Neural progenitor cell (in vitro differentiated cells): Measurements from ENCODE around the gene TTC12. TPM values are rescaled to one million over a fixed set of nuclear protein-coding genes. Genes with fewer than 3 reads are reported as not detected.
A peak's percentile ranks its signal among the peaks of the same experiment; 100 is the strongest.

Experiments used
- DNase-seq: peaks from one replicate; pipeline ENCODE4 v3.0.0-alpha.2; 2016; ENCODE audit warnings: low spot score
- H2AFZ ChIP-seq: fragments of 200-600 bp; sonication (generic); replicated peaks from 2 replicates; pipeline ENCODE4 v1.6.1; 2016; ENCODE audit warnings: antibody characterized with exemption
- H3F3A ChIP-seq: fragments of 200-600 bp; sonication (generic); 2 replicates; pipeline ENCODE4 v1.6.1; 2016; ENCODE audit warnings: antibody characterized with exemption, low read depth
- H3K27ac ChIP-seq: fragments of 200-600 bp; sonication (generic); 2 replicates; pipeline ENCODE4 v1.5.1; 2016; ENCODE audit warnings: mild to moderate bottlenecking
- H3K27me3 ChIP-seq: fragments of 200-600 bp; sonication (generic); 2 replicates; pipeline ENCODE4 v1.6.1; 2016; ENCODE audit warnings: mild to moderate bottlenecking, moderate library complexity
- H3K36me3 ChIP-seq: fragments of 200-600 bp; sonication (generic); 2 replicates; pipeline ENCODE4 v1.5.1; 2016
- H3K4me1 ChIP-seq: fragments of 200-600 bp; sonication (generic); 2 replicates; pipeline ENCODE4 v1.6.1; 2016; ENCODE audit warnings: mixed run types
- H3K4me2 ChIP-seq: fragments of 200-600 bp; sonication (generic); 2 replicates; pipeline ENCODE4 v1.6.1; 2016
- H3K4me3 ChIP-seq: fragments of 200-600 bp; sonication (generic); 2 replicates; pipeline ENCODE4 v1.5.1; 2016
- H3K79me2 ChIP-seq: fragments of 200-600 bp; sonication (generic); 2 replicates; pipeline ENCODE4 v1.6.1; 2016; ENCODE audit warnings: low read depth
- H3K9ac ChIP-seq: fragments of 200-600 bp; sonication (generic); 2 replicates; pipeline ENCODE4 v1.6.1; 2016
- H3K9me3 ChIP-seq: fragments of 200-600 bp; sonication (generic); 2 replicates; pipeline ENCODE4 v1.5.1; 2016; ENCODE audit warnings: low read depth
- H4K20me1 ChIP-seq: fragments of 200-600 bp; sonication (generic); 2 replicates; pipeline ENCODE4 v1.6.1; 2016; ENCODE audit warnings: low read depth
- H3K27ac Mint-ChIP-seq: 3 replicates; pipeline ENCODE4 v1.8.0; 2021; ENCODE audit warnings: mixed read lengths
- H3K27me3 Mint-ChIP-seq: 2 replicates; pipeline ENCODE4 v1.8.0; 2022; ENCODE audit warnings: low read depth, mild to moderate bottlenecking, inconsistent platforms, moderate library complexity, mixed read lengths; ENCODE audit not compliant: insufficient read depth
- H3K36me3 Mint-ChIP-seq: 3 replicates; pipeline ENCODE4 v1.8.0; 2021; ENCODE audit warnings: mixed read lengths
- H3K4me1 Mint-ChIP-seq: 3 replicates; pipeline ENCODE4 v1.8.0; 2021; ENCODE audit warnings: mixed read lengths
- H3K4me3 Mint-ChIP-seq: 3 replicates; pipeline ENCODE4 v1.8.0; 2021; ENCODE audit warnings: mild to moderate bottlenecking, moderate library complexity, mixed read lengths
- H3K9me3 Mint-ChIP-seq: 3 replicates; pipeline ENCODE4 v1.8.0; 2020; ENCODE audit warnings: mixed read lengths
- CTCF ChIP-seq: fragments of 200-600 bp; sonication (generic); IDR thresholded peaks from 2 replicates; pipeline ENCODE4 v1.5.1; 2017; ENCODE audit warnings: antibody characterized with exemption, mild to moderate bottlenecking
- EZH2 ChIP-seq: fragments of 200-600 bp; sonication (generic); IDR thresholded peaks from 2 replicates; pipeline ENCODE4 v1.6.1; 2017; ENCODE audit warnings: antibody characterized with exemption, mild to moderate bottlenecking, moderate library complexity
- EZH2phosphoT487 ChIP-seq: fragments of 200-600 bp; sonication (generic); IDR thresholded peaks from 2 replicates; pipeline ENCODE4 v1.6.1; 2017; ENCODE audit warnings: antibody characterized with exemption
- total RNA-seq: library from RNA; depleted of rRNA; stranded (reverse); fragments of >200 nt; gene quantifications from 2 replicates; pipeline ENCODE4 v1.2.3, GENCODE V29; 2015; ENCODE audit warnings: low replicate concordance

Gene TTC12
- total RNA-seq, 1 donor from 2014 or later = 33.4 TPM

DNA sequence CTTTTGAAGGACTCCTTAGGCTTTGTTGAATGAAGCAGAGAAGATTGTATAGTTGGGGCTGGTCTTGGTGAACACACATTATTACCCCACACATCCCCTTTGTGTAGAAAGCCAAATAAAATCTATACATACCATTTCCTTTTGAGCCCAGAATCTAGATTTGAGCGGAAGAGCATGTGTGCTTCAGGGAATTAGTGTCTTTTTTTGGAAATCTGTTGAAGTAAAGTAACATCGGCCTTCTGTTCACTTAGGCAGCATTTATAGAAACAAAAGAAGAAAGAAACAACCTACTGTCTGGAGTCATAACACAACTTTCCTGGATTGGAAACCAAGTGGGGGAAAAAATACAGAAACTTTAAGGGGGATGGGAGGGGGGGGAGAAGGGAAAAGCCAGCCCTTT, 37.9 kb upstream of the TTC12 start:
- H3F3A ChIP-seq = no peaks in the 10 kb centered on the region
- no peak overlapping the region for H2AFZ ChIP-seq
- TF ChIP-seq CTCF (no peak), EZH2 (no peak), EZH2phosphoT487 (no peak)
- no peak overlapping the region for H3K4me3 ChIP-seq
- no peak overlapping the region for H3K4me3 Mint-ChIP-seq
- no peaks in the 10 kb centered on the region for H3K79me2 ChIP-seq
- peaks cover 2% of the 10 kb centered on the region for H3K36me3 Mint-ChIP-seq
- no peaks in the 10 kb centered on the region for H3K9me3 ChIP-seq
- no peaks in the 10 kb centered on the region for H3K36me3 ChIP-seq
- H3K4me1 ChIP-seq = peaks cover 30% of the 10 kb centered on the region
- H3K27ac ChIP-seq = no peak overlapping the region
- no peak overlapping the region for H3K9ac ChIP-seq
- H3K4me1 Mint-ChIP-seq = peaks cover 11% of the 10 kb centered on the region
- no peaks in the 10 kb centered on the region for H3K27me3 ChIP-seq
- H3K9me3 Mint-ChIP-seq = no peaks in the 10 kb centered on the region
- peak overlapping the region; percentile 33 for H3K4me2 ChIP-seq
- no peak for DNase-seq
- peaks cover 2% of the 10 kb centered on the region for H3K27me3 Mint-ChIP-seq
- H4K20me1 ChIP-seq = no peaks in the 10 kb centered on the region
- H3K27ac Mint-ChIP-seq = no peak overlapping the region

DNA sequence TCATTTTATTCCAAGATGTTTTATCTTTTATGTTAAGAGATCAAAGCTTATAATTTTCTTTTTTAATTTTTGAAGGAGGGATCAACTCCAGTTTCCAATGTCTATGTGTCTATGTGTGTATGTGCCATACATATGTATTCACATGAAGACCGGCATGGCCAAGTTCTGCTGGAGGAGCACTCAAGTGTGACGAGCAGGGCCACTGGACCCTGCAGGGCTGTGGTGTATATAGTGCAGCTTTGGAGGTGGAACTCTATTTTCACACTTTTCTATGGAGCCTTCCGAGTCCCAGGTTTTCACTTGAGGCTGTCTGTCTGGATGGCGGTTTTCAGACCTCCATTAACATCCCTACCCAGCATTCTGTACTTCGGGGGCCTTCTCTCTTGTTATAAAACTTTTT, 36.5 kb upstream of the TTC12 start:
- H3K36me3 ChIP-seq = no peaks in the 10 kb centered on the region
- Mint-ChIP-seq H3K27ac (no peak overlapping the region), H3K4me1 (peaks cover 8% of the 10 kb centered on the region), H3K9me3 (no peaks in the 10 kb centered on the region), H3K27me3 (peaks cover 2% of the 10 kb centered on the region), H3K4me3 (no peak overlapping the region), H3K36me3 (peaks cover under 1% of the 10 kb centered on the region)
- no peak overlapping the region for H3K9ac ChIP-seq
- TF ChIP-seq EZH2phosphoT487 = no peak
- TF ChIP-seq CTCF = no peak
- no peak for TF ChIP-seq EZH2
- peaks cover 30% of the 10 kb centered on the region for H3K4me1 ChIP-seq
- H3K4me2 ChIP-seq = no peak overlapping the region
- H4K20me1 ChIP-seq = no peaks in the 10 kb centered on the region
- no peak overlapping the region for H2AFZ ChIP-seq
- H3F3A ChIP-seq = no peaks in the 10 kb centered on the region
- no peaks in the 10 kb centered on the region for H3K27me3 ChIP-seq
- no peak for DNase-seq
- no peak overlapping the region for H3K4me3 ChIP-seq
- no peak overlapping the region for H3K27ac ChIP-seq
- no peaks in the 10 kb centered on the region for H3K79me2 ChIP-seq
- no peaks in the 10 kb centered on the region for H3K9me3 ChIP-seq

DNA sequence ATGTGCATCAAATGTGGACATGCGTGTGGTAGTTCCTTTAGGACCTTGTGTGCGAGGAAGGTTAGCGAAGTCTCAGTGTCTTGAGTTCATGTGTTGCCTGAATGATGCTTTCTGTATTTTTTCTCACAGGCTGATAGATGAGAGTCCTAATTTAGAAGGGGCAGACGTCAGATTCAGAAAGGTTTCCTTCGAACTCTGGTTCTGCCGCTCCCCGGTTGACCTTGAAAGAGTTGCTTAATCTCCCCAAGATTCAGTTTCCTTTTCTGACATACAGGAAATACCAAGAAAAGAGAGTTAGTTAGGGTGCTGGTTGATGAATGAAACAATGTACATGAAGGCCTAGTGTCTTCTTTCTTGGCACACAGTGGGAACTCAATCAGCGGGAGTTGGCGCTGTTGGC, 35.9 kb upstream of the TTC12 start:
- no peaks in the 10 kb centered on the region for H3F3A ChIP-seq
- Mint-ChIP-seq H3K27me3 (peaks cover 2% of the 10 kb centered on the region), H3K4me3 (no peak overlapping the region), H3K4me1 (peaks cover 7% of the 10 kb centered on the region), H3K9me3 (no peaks in the 10 kb centered on the region), H3K27ac (no peak overlapping the region), H3K36me3 (no peaks in the 10 kb centered on the region)
- H3K79me2 ChIP-seq = no peaks in the 10 kb centered on the region
- DNase-seq = no peak
- H3K9ac ChIP-seq = no peak overlapping the region
- no peak overlapping the region for H2AFZ ChIP-seq
- H3K4me1 ChIP-seq = peaks cover 27% of the 10 kb centered on the region
- H3K27ac ChIP-seq = no peak overlapping the region
- H3K9me3 ChIP-seq = no peaks in the 10 kb centered on the region
- no peaks in the 10 kb centered on the region for H3K27me3 ChIP-seq
- H3K4me3 ChIP-seq = no peak overlapping the region
- H4K20me1 ChIP-seq = no peaks in the 10 kb centered on the region
- no peaks in the 10 kb centered on the region for H3K36me3 ChIP-seq
- H3K4me2 ChIP-seq = no peak overlapping the region
- TF ChIP-seq EZH2 (no peak), CTCF (no peak), EZH2phosphoT487 (no peak)
